CD4-positive, alpha-beta T cell treated with Interleukin-21 for 1 hour (primary cell): Measurements from ENCODE around the gene RASL11B.
A peak's percentile ranks its signal among the peaks of the same experiment; 100 is the strongest.

Experiments
- DNase-seq: peaks from one replicate; pipeline ENCODE4 v3.0.0-alpha.2; 2020

Gene RASL11B

DNA sequence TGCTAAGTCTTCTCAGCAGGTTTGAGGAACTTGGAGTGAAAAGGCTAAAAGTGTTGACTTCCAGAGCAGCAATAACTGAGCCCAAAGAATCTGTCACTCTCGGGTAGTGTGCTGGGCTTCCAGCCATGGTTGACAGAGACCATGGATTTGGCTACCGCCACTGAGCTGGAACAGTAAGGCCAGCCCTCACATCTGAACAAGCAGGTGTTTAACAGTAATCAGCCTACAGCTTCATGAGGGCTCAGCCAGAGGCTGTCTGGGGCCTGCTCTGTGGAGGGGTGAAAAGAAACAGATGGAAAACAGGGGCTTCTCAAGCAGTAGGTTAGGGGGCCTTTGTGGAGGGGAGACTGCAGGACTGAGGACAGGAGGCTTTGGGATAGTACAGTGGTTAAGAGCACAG lies 14.9 kb downstream of the RASL11B start:
- DNase-seq: no peak

DNA sequence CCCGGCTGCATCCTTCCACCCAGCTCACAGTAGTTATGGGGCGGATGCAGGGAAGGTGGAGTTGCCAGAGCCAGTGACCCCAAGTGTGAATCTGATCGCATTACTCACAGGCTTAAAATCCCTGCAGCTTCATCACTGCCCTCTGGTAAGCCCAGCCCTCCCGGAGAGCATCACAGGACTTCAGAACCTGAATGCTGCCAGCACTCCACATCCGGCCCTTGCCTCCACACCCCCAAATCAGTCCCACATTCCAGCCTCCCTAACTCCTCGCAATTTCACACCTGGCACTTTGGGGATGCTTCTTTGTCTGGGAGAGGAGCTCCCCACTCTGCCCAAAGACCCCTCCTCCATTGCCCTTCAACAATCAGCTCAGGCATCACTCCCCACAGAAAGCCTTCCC lies 15.6 kb downstream of the RASL11B start:
- no peak for DNase-seq

DNA sequence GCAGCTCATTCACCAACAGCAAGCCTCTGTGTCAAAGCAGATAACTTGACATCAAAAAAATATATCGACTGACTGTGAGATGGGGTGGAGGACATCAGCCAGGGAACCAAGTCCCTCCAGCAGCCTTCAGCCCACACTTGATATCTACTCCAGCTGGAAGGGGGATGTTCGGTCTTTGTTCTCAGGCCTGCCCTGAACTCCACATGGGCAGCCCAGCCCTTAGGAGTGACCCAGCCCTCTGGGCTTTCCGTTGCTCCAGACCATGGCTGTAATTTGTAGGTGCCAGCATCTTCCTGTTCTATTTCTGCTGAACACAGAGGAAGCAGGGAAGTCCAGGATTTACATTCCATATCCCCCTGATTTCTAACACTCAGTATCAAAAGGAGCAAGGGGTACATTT lies 17.4 kb downstream of the RASL11B start:
- DNase-seq: no peak

DNA sequence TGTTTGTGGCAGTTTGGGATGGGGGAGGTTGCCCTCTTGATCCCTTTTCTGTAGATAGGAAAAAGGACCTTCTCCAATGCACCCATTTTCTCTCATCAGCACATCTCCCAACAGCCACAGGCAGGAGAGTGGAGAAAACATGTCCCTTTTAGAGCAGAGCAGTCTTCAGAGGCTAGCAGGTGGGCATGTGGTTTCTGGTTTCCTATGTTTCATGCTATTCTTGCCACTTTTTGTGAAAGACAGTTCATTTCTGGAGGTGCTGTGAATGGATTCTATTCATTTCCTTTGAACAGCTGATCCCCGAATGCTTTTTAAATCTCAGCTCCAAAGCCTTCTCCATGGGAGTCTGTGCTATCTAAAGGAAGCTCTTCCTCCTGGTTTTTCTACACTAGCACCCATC lies 18.9 kb downstream of the RASL11B start:
- no peak for DNase-seq

DNA sequence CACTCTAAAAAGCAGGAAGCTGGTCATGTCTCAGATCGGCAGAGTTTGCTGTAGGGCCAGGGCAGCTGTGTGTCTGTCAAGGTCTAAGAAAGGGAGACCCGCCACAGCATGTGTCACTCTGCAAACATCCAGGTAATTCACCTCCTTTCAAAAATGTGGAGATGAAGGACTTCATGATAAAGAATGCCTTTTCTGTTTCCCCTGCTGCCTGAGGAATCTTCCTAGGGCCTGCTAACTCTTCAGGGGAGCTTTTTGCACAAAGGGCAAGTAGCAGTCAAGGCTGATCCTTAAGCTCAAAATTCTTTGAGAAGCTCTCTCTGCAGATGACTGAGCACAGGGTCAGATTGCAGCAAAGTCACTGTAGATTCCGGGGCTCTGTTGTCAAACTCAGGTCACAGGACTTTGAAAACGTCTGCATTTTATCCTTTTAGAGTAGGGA lies 21.1 kb downstream of the RASL11B start:
- DNase-seq: no peak

DNA sequence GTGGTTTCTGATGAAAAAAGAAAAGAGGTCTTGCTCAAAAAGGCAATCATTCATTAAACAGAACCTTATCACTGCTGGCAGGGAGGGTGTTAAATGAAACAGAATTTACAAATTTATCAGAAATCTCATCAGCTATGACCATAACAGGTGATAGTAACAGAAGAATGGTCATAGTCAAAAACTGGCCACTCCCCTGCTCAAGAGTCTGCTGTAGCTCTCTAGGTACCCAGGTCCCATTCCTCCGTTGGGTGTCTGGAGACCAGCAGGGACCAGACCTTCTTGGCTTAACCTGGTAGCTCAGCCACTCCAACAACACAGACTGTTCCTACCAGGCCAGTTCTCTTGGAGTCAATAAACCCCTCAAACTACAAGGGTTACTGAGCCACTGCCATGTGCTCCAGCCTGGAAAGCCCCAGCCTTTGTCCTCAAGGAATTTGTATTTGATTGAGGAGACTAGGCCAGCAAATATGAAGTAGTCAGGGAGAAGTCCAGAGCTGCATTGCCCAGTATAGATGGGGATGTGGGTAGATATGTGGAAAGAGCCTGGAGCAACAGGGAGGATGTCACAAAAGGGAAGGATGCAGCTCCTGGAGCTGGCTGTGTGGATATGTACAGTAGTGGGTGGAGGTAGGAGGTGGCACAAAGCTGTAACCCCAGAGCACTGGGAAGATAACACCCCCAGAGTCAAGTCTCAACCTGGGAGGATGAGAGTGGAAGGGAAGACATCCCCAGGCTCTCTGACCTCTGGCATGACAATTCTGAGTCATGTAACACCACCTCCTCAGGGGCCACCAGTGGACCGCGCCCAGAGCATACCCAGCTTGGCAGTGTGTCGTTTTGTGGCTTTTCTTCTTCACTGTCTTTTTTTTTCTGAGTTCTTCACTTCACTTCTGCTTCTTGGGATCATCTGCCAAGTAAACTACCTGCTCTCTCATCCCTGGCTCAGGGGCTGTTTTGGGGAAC lies 21.9 kb downstream of the RASL11B start:
- no peak for DNase-seq

DNA sequence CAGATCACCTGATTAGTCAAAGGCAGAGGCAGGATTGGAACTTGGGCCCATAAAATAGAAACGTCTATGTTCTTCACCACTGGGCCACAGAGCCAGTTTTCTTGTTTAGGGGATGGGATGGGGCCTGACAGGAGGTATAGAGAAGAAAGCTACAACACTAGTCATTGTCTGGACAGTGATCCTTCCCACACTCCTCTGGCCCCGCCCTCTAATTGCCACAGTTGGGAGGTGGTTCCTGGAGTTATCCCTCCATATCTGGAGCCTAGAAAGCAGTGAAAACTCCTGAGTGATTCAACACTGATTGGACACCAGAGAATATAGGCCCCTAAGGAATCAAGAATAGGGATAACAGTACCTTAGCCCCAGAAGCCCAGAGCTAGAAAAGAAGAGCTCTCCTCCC lies 22.9 kb downstream of the RASL11B start:
- no peak for DNase-seq

DNA sequence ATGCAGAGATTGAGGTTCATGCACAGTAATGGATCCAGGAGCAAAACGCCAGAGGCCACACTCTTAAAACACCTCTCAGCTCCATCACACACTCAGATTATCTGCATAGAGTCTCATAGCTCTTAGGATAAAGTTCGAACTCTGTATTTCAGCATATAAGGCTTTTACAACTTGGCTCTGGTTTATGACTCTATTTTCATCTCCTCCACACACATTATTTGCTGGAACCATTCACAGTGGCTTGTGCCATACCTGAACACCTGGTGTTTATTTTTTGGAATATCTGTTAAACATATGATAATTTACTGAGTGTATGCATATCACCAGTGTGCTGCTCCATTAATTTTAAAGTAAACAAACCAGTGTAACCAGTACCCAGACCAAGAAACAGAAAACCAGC lies 27.2 kb downstream of the RASL11B start:
- no peak for DNase-seq

DNA sequence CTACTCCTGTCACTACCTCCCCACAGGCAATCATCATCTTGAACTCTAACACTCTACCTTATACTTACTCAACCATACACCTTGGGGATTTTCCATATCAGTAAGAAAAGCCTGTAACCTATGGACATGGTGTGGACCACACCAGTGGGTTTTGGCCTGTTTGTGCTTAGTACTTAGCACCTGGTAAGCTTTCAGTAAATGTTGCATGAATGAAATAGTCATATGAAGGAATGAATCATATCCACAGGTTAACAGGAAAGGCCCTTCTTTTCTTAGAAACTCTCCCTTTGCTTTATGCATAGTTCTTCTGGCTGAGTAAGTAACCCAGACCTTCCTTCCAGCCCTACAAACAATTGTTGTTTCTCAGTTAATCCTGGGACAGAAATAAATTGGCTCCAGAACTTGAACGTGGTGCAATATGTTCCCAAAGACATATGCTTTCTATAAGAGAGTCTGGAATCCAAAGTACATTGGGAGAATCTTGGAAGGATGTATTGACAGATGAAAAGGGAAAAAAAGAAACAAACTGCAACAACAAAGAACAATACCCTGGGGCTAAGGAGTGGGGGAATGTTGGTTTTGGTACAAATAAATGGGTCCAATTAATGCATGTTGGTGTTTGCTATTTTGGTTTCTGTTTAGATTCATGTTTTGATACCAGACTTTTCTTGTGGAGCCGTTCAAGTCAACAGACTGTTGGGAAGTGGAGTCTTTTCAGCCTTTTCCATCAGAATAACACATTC lies 27.8 kb downstream of the RASL11B start:
- DNase-seq: no peak

DNA sequence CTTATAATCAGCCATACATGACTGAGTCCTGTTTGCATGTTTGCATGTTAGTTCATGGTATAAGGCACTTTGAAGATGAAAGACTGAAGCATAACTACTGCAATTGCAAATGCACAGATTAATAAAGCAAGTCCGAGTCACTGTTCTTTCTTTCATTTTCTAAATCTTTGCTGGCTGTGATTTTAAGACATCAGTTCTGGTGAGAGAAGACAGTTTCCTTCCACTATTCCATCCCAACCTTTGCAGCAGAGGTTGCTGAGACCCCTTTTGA lies 28.3 kb downstream of the RASL11B start:
- no peak for DNase-seq

DNA sequence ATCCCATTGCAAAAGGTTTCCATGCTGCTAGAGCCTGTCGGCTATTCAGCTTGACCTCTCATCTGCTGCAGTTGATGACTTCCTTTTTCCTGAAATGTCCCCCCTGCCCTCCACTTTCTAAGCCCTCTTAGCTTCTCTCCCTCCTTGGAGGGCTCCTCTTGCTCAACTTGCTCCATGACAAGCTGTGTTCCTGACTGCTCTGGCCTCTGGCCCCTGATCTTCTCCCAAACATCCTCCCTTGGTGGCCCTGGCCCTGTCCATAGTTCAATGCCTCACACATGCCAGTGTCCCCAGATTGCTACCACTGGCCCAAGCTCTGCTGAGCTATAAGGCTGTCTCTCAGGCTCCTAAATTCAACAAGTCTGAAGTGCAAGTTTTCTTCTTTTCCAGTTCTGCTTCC lies 29.6 kb downstream of the RASL11B start:
- no peak for DNase-seq

DNA sequence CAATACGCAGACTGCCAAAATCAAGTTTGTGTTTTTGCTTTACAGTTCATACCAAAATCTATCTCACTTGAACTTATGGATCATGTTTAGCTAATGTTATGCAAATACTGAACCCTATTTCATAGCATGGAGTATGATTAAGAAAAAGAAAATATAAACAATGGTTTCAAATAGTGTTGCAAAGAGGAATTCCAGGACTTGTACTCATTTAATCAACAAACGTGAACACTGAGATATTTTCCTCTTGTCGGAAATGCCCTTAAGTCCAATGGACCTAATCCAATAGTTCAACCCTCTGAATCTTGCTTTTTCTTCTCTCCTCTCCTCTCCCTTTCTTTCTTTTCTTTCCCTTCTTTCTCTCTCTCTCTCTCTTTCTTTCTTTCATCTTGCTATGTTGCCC lies 30.8 kb downstream of the RASL11B start:
- no peak for DNase-seq

DNA sequence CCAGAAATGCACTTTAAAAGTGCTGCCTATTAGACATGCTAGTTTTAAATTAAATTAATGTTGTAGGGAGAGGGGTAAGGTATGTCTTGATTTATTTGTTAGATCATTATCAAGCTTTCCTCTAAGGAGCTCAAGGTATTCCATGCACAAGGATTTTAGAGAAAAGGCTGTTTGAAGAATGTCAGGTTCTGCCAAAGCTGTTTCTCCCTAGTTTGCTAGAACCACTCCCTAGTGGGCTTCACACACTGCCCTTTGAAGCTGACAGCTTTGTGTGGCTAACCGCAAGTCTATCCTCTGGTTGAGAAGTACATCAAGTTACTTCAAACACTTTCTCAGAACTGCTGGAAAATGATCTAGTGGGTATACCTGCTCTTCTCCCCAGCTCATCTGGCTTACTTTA lies 32.3 kb downstream of the RASL11B start:
- DNase-seq: peak; percentile 1

DNA sequence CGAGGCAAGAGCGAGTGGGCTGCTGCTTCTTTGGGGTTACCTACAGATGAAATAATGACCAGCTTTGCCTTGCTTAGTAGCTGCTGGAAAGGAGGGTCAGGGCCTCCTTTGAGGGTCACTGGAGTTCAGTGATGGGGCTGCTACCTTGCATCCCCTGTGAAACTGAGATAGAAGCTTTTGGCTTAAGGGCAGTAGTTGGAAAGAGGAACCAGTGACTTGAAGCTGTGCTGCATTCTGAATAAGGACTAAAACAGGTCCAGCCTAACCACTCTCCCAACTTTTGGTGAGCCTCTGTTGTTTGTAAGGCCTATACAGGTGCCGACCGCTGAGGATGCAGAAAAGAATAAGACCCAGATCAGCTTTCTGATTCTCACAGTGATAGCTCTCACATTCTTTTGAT lies 41.2 kb downstream of the RASL11B start:
- no peak for DNase-seq

DNA sequence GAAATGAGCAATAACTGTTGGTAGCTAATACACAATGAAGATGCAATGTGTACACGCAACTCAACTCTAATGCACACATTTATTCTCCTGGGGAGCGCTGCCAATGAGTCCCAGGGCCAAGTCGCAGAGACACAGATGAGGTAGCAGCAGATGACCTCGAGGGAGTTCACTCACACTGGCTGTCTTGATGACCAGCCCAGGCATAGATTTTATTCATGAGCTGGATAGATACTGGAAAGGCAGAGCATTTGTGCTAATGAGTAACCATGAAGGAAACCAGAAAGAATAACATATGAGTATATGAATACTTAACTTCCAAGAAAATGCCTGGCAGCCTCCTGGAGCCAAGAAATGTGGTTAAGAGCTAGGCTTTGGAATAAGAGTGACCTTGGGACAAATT lies 42.3 kb downstream of the RASL11B start:
- DNase-seq: no peak

DNA sequence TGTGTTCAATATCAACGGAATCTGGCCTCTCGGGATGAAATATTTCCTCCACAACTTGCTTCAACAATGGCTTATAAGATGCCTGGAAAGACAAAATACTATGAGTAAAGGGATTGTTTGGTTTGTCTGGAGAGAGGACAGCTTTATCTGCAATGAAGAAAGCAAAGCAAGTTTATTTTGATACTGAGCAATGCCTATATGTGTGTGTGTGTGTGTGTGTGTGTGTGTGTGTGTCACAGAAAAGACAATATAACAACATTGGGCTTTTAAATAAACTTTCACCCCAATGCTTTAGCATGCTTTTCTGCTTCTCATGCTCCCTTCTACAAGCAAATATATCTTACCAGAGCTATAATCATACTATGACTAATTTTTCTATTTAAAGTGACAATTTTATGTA lies 45.4 kb downstream of the RASL11B start:
- no peak for DNase-seq

DNA sequence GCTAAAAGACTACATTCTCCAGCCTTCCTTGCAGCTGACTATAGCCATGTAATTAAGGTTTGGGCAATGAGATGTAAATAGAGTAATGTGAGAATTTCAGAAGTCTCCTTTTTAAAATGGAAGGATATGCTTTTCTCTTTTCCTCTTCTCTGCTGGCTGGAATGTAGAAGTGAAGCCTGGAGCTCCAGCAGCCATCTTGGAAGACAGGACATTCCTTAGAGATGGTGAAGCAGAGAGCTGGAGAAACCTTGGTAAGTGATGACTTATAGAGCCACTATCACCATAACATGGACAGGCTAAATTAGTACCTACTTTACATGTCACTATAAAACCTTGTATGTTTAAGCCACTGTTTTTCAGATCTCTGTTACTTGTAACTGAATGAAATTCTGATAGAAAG lies 48.0 kb downstream of the RASL11B start:
- no peak for DNase-seq

DNA sequence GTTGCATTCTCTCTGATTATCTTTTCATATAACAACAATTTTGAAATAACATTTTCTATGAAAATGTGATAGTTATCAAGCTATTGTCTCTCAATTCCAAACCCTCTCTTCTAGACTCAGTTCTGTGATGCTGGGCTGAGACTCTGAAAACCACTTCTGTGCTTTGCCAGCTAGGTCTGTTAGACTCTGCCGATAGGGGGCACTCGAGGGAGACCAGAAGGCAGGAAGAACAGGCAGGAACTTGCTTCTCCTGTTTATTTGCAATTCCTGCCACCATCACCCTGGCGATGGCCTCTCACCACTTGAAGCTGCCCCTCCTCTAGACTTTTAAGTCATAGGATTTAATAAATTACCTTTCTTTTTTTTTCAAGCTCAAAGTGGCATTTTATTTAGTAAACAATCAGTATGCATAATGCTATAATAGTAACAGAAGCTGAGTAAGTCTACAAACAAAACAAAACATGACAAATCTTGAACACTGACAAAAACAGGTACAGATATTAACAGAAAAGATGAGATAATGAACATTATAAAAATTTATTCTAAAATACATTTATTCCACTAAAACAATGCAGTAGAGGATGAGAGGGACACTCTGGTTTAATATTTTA lies 49.7 kb downstream of the RASL11B start:
- DNase-seq: peak; percentile 63

DNA sequence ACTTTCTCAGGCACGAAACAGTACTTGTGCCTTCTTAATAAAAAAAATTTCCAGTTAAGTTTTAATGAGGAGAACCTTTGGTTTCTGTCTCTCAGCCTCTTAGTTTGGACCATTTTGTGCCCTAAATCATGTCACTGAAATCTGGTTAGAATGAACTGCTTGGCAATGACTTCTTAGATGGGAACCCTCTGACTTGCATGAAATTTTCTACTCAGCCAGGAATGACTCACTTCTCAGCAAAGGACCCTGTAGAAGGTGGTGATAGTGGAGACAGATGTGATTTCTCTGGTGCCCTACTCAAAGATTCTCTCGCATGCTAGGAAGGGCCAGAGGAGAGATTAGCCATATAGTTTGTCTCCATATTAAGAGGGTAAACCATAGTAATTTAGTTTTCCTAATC lies 50.5 kb downstream of the RASL11B start:
- no peak for DNase-seq

DNA sequence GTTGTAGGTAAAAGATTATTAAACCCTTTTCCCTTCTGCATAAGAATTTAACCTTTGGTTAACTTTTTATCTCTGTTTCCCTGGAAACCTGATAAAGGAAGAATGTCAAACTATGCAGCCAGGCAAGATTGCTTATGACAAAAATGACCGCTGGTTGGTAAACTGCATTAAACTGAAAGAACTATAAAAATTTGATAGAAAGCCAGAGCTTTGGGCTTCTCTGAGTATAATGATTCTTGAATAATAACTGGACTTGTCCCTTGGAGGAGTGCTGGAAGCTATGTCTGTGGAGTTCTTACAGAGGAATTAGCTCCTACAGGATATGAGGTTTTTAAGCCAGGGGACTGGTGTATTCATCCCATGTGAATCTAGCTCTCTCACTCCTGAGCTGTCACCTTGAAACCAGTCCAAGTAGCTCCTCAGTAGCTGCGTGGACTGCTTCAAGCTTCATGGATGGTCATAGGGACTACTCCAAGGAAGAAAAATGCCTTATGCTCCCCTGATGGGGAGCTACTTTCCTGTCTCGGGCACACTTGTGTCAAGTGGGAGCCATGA lies 52.0 kb downstream of the RASL11B start:
- no peak for DNase-seq

DNA sequence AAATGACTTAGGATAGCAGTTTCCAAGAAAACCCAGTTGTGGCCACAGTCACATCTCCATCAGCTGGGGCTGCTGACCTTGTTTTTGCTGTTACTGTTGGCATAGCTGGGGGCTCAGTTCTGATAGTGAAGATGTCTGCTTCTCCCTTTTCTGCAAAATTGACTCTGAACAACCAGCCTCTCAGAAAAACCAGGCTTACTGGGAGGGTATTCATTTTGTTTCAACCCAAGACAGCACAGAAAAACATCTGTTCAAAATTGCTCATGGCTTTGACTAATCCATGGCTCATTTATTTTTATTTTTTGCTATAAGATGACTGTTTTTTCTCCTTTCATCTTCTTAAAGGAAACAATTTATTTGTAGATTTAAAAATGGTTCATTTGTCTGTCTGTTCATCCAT lies 53.1 kb downstream of the RASL11B start:
- no peak for DNase-seq

DNA sequence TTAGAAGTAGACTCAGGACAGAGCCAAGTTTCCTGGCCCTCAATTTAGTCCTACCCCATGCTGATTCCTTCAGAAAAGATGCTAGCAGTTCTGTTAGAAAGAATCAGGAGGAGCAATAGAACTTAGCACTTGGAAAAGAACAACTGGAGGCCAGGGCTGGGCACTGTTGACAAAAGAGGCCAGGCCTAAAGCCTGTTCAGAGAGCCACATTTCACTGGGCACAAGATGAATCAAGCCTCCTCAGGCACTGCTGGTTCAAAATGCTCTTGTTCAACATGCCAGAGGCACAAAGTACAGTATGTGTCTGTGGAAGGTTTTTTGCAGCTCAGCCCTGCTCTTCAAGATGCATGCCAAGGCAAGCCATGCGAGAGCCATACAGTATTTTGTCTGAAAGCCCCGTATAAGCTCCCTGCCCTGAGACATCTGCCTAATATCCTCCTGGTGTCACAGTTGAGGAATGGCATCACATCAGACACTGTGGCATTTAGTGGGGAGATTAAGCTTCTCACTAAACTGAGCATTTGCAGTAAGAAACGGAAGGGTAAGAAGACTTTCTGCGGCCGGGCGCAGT lies 53.7 kb downstream of the RASL11B start:
- DNase-seq: no peak
